Small intestine (tissue), 7 donors: ENCODE measurements around the gene RASAL2. TPM values are rescaled to one million over a fixed set of nuclear protein-coding genes. Genes with fewer than 3 reads are reported as not detected.

Experiments used
- DNase-seq, 2 donors: peaks; one replicate each; pipeline versions ENCODE4 v3.0.0 to v3.0.0-alpha.2; 2013
- FAIRE-seq: peaks from 2 replicates; lab custom pipeline; 2012; peaks lifted over from hg19 to GRCh38; lab: Jason Lieb, UNC
- H3K27ac ChIP-seq, 3 donors: one replicate each; pipeline ENCODE4 v1.5.1; 2013; ENCODE audit warnings: low read length in 2 of 3, mild to moderate bottlenecking in 2 of 3, control low read depth in 1 of 3, inconsistent platforms in 1 of 3, low read depth in 1 of 3, moderate library complexity in 1 of 3
- H3K27me3 ChIP-seq, 3 donors: one replicate each; pipeline ENCODE4 v1.6.1; 2013; ENCODE audit warnings: low read length in 3 of 3, inconsistent platforms in 1 of 3; ENCODE audit not compliant: control insufficient read depth in 3 of 3, insufficient read depth in 3 of 3
- H3K36me3 ChIP-seq, 3 donors: one replicate each; pipeline ENCODE4 v1.6.1; 2013; ENCODE audit warnings: low read length in 3 of 3, inconsistent platforms in 1 of 3, low read depth in 1 of 3, mild to moderate bottlenecking in 1 of 3, moderate library complexity in 1 of 3; ENCODE audit not compliant: control insufficient read depth in 3 of 3, insufficient read depth in 2 of 3
- H3K4me1 ChIP-seq, 3 donors: one replicate each; pipeline ENCODE4 v1.6.1; 2013; ENCODE audit warnings: low read length in 2 of 3, inconsistent platforms in 1 of 3, low read depth in 1 of 3, mild to moderate bottlenecking in 1 of 3, moderate library complexity in 1 of 3; ENCODE audit not compliant: control insufficient read depth in 3 of 3, insufficient read depth in 2 of 3
- H3K4me3 ChIP-seq, 3 donors: one replicate each; pipeline ENCODE4 v1.5.1; 2013; ENCODE audit warnings: low read length in 3 of 3, control low read depth in 1 of 3, inconsistent platforms in 1 of 3, low read depth in 1 of 3, mild to moderate bottlenecking in 1 of 3, moderate library complexity in 1 of 3
- H3K9me3 ChIP-seq, 2 donors: one replicate each; pipeline ENCODE4 v1.6.1; 2013; ENCODE audit warnings: low read depth in 1 of 2, low read length in 1 of 2; ENCODE audit not compliant: control insufficient read depth in 2 of 2, insufficient read depth in 1 of 2
- WGBS, 3 donors: extraction: QIAGEN DNeasy Blood & Tissue Kit; methylation state at CpG; one replicate each; pipeline ENCODE4 v1.1.7; 2013; 5-methylcytosine and 5-hydroxymethylcytosine counted together
- polyA plus RNA-seq, 4 donors: library from polyadenylated mRNA; stranded (reverse) in 3 of 4; unstranded in 1 of 4; fragments of 200-250 nt in 3 of 4; fragments of 120-200 nt in 1 of 4; gene quantifications; one replicate each; pipeline versions ENCODE4 v1.2.1 to v1.2.3, GENCODE V29; 2013
- donor health status: healthy with polysubstance abuse.
- donor health status: control.
- donor health status: control.
- donor health status: Bipolar disorder and iron deficiency.
- donor health status: healthy.

RASAL2 gene
- polyA plus RNA-seq, 4 donors = 1.8 to 23.5 (median 3.3) TPM

GRCh38 chr1:178399177-178399728, 305.3 kb downstream of the RASAL2 start:
- Histone ChIP-seq H3K27me3 (no peaks in the 10 kb centered on the region), H3K4me3 (no peak overlapping the region), H3K4me1 (no peaks in the 10 kb centered on the region), H3K27ac (no peak overlapping the region), H3K36me3 (peaks cover 0 to 6% (median 0%) of the 10 kb centered on the region in 3 donors), H3K9me3 (no peaks in the 10 kb centered on the region)
- DNase-seq (no peak), FAIRE-seq (no peak)
- 92 to 96% (median 93%) methylated on average over 4 of the region's 4 CpGs for WGBS, 3 donors

- H3K4me1 ChIP-seq = no peaks in the 10 kb centered on the region
- H3K27me3 ChIP-seq = no peaks in the 10 kb centered on the region
- no peaks in the 10 kb centered on the region for H3K9me3 ChIP-seq
- H3K4me3 ChIP-seq = no peak overlapping the region
- no peak for DNase-seq
- 88 to 89% (median 88%) methylated on average over 1 of the region's 1 CpG for WGBS, 3 donors
- peaks cover 0 to 5% (median 0%) of the 10 kb centered on the region in 3 donors for H3K36me3 ChIP-seq
- no peak for FAIRE-seq
- no peak overlapping the region for H3K27ac ChIP-seq
These were observed 311.2 kb downstream of the RASAL2 start for GRCh38 chr1:178405137-178405536.

GRCh38 chr1:178407215-178407614, 313.3 kb downstream of the RASAL2 start:
- Histone ChIP-seq H3K9me3 (no peaks in the 10 kb centered on the region), H3K36me3 (peaks cover 0 to 2% (median 0%) of the 10 kb centered on the region in 3 donors), H3K27me3 (no peaks in the 10 kb centered on the region), H3K4me1 (no peaks in the 10 kb centered on the region), H3K27ac (no peak overlapping the region), H3K4me3 (no peak overlapping the region)
- no peak for FAIRE-seq
- WGBS, 3 donors = 51 to 73% (median 60%) methylated on average over 2 of the region's 2 CpGs
- no peak for DNase-seq

- FAIRE-seq = no peak
- 62 to 86% (median 85%) methylated on average over 4 of the region's 4 CpGs for WGBS, 3 donors
- H3K27ac ChIP-seq = no peak overlapping the region
- no peaks in the 10 kb centered on the region for H3K4me1 ChIP-seq
- no peaks in the 10 kb centered on the region for H3K27me3 ChIP-seq
- H3K9me3 ChIP-seq = no peaks in the 10 kb centered on the region
- DNase-seq = no peak
- peaks cover 0 to 2% (median 0%) of the 10 kb centered on the region in 3 donors for H3K36me3 ChIP-seq
- no peak overlapping the region for H3K4me3 ChIP-seq
These were observed 313.8 kb downstream of the RASAL2 start for GRCh38 chr1:178407655-178408054.

GRCh38 chr1:178408871-178409270, 315.0 kb downstream of the RASAL2 start:
- H3K27ac ChIP-seq = no peak overlapping the region
- FAIRE-seq (no peak), DNase-seq (no peak)
- peaks cover 0 to 2% (median 0%) of the 10 kb centered on the region in 3 donors for H3K36me3 ChIP-seq
- WGBS, 3 donors = 87 to 95% (median 91%) methylated on average over 2 of the region's 2 CpGs
- no peak overlapping the region for H3K4me3 ChIP-seq
- no peaks in the 10 kb centered on the region for H3K27me3 ChIP-seq
- H3K4me1 ChIP-seq = no peaks in the 10 kb centered on the region
- H3K9me3 ChIP-seq = no peaks in the 10 kb centered on the region

- H3K4me3 ChIP-seq = no peak overlapping the region
- WGBS, 3 donors = 82 to 94% (median 94%) methylated on average over 2 of the region's 2 CpGs
- H3K36me3 ChIP-seq = peaks cover 0 to 2% (median 0%) of the 10 kb centered on the region in 3 donors
- no peak overlapping the region for H3K27ac ChIP-seq
- no peak for DNase-seq
- no peaks in the 10 kb centered on the region for H3K27me3 ChIP-seq
- no peaks in the 10 kb centered on the region for H3K9me3 ChIP-seq
- FAIRE-seq = no peak
- H3K4me1 ChIP-seq = no peaks in the 10 kb centered on the region
These were observed 315.6 kb downstream of the RASAL2 start for GRCh38 chr1:178409541-178409940.

- Histone ChIP-seq H3K4me3 (no peak overlapping the region), H3K27me3 (no peaks in the 10 kb centered on the region), H3K36me3 (no peaks in the 10 kb centered on the region), H3K9me3 (no peaks in the 10 kb centered on the region), H3K4me1 (no peaks in the 10 kb centered on the region), H3K27ac (no peak overlapping the region)
- WGBS, 3 donors = 72 to 91% (median 79%) methylated on average over 7 of the region's 7 CpGs
- DNase-seq (no peak), FAIRE-seq (no peak)
These were observed 318.0 kb downstream of the RASAL2 start for GRCh38 chr1:178411756-178412399.

- FAIRE-seq (no peak), DNase-seq (no peak)
- H3K4me3 ChIP-seq = no peak overlapping the region
- no peaks in the 10 kb centered on the region for H3K27me3 ChIP-seq
- WGBS, 3 donors = 68 to 73% (median 70%) methylated on average over 1 of the region's 1 CpG
- no peak overlapping the region for H3K27ac ChIP-seq
- H3K4me1 ChIP-seq = no peaks in the 10 kb centered on the region
- H3K36me3 ChIP-seq = no peaks in the 10 kb centered on the region
- H3K9me3 ChIP-seq = no peaks in the 10 kb centered on the region
These were observed 318.5 kb downstream of the RASAL2 start for GRCh38 chr1:178412400-178412770.
